Fibroblast of peridontal ligament (primary cell): Measurements from ENCODE around the gene ZNF417.

ENCODE experiments used
- DNase-seq: peaks from one replicate; pipeline ENCODE4 v3.0.0-alpha.2; 2010; ENCODE audit errors: extremely low read depth

ZNF417 gene

GRCh38 chr19:57916168-57916995, at the start of gene ZNF417:
TSS of gene ZNF417 (minus strand) at chr19:57916592. CDS start at chr19:57916411, 181 bp downstream.
- peak; percentile 96 for DNase-seq

DNA sequence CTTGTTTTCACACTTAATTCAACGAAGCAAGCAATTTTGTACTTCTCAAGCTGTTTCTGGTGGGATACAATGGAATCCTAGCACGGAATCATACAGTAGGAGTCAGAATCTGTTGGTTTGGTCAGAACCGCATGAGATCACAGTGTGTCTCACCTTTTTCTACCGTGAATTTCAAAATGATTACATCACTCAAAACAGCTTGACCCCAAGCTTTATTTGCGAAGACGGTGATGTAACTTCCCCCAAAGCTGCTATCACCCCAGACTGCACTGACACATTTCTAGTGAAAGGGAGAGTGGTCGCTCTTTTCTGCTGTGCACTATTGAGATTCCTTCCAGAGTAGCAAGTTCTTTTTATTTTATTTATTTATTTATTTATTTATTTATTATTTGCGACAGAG, 48.4 kb upstream of the ZNF417 start:
- DNase-seq, result no peak

DNA sequence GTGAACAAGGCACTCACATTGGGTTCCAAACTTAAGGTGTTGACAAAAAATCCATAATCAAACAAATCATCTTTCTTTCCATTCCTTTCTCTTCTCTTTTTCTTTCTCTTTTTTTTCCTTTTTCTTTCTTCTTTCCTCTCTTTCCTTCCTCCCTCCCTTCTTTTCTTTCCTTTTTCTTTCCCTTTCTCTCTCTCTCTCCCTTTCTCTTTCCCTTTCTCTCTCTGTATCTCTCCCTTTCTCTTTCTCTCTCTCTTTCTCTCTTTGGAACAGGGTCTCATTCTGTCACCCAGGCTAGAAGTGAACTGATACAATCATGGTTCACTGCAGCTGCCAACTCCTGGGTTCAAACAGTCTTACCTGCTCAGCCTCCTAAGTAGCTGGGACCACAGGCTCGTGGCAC, 45.4 kb upstream of the ZNF417 start:
- no peak for DNase-seq

DNA sequence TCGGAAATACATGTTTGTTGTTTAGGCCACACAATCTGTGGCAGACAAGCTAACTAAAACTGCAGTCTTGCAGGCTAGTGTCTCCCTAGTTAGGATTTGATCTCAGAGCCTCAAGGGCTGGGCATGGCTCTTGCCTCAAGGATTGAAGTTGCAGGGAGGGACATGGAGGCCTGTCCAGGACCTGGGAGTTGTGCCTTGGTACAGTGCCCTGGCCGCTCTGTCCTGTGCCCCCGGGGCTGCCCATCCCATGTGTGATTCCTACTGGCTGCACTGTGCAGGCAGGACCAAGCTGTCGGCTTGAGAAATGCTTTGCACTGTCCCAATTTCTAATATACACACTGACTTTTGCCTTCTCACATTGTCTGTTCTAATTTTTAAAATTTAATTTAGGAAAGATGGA, 38.6 kb upstream of the ZNF417 start:
- no peak for DNase-seq

GRCh38 chr19:57949702-57950101, 33.3 kb upstream of the ZNF417 start:
- no peak for DNase-seq

DNA sequence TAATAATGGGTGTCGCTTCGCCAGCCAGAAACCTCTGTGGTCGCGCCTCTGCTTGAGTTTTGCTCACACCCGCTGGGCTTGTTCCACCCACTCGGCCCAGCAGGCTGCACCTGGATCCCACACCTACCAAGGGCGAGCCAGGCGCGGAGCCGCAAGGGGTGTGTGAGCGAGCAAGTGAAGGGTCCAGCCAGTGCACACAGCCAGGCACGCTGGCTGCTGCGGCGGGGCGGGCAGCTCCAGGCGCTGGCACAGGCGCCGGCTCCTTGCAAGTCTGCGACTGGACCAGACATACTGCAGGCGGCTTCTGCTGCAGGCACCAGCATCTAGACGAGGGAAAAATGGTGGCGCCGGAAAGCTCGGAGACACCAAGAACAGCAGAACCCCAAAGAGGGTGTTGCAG, 32.9 kb upstream of the ZNF417 start:
- no peak for DNase-seq

GRCh38 chr19:57947419-57948134, 31.2 kb upstream of the ZNF417 start, which contains the start of gene ZNF256:
TSS of gene ZNF256 (minus strand) at chr19:57947706. CDS start at chr19:57947474, 232 bp downstream.
- DNase-seq, result peak; percentile 95

- DNase-seq, result no peak
Measured at GRCh38 chr19:57947088-57947418, 30.7 kb upstream of the ZNF417 start.

DNA sequence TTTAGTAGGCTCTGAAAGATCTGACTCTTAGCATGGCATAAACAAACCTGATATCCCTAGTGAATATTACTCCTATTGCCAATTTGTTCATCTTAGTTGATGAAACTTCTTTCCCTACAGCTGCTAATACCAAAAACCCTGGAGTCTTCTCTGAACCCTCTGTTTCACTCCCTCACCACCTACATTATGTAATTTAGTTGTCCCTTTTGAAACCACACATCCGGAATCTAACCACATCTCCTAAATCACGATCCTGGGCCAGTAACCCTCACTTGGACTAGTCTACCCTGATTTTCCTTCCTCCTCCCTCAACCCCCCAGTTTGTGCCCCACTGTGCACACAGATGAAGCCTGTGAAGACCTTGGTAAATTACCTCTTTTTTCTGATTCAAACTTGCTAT, 29.9 kb upstream of the ZNF417 start:
- no peak for DNase-seq

DNA sequence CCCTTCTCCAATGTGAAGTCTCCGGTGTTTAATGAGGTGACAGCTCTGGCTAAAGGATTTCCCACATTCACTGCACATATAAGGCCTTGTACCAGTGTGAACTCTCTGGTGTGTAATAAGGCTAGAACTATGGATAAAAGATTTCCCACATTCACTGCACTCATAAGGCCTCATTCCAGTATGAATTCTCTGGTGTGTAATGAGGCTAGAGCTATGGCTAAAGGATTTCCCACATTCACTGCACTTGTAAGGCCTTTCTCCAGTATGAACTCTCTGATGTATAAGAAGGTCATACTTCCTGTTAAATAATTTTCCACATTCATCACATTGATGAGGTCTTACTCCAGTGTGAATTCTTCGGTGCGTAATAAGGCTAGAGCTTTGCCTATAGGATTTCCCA, 25.2 kb upstream of the ZNF417 start:
- DNase-seq, result no peak

GRCh38 chr19:57935731-57936130, 19.3 kb upstream of the ZNF417 start:
- no peak for DNase-seq

DNA sequence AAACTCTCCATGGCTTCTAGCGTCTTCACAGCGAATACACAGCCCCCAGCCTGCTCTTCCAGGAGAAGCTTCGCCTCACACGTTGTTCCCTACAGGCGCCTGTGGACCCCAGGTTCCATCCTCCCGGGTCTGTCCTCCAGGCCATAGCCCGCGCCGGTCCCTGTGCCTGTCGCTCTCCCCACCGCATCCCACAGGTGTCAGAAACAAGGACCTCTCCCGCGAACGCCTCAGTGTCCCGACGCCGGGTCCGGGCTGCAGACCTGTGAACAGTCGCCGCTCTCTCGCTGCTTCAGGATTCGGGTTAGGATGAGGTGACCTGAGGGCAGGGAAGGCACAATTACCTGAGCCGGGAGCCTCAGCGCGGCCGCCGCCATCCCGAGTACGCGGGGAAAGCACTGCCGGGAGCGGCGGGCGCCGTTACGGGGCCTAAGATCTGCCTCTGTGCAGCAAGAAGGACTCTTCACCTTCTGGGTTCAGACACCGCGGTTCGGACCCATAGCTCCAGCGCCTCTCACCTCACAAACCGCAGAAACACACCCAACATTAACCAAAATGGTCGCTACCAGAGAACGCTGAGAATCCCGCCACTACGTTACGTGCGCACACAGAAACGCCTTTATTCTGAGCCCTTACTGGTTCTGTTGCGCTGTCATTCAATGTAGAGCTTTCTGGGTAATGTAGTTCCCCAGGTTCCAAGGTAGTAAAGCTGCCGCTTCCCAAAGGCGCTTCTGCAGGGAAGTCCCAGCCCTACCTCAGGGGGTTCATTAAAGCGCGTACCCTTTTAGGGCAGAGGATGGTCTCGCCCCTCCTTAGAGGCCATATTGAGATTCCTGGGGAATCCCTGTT, 18.7 kb upstream of the ZNF417 start, which contains the start of gene ZNF418:
ZNF418 (minus strand) TSS at position 583 of the 846 bp plus-strand sequence. CDS start 1,580 bp downstream, outside the sequence.
- DNase-seq, result peak; percentile 88

GRCh38 chr19:57927587-57927986, 11.2 kb upstream of the ZNF417 start:
- DNase-seq, result no peak

DNA sequence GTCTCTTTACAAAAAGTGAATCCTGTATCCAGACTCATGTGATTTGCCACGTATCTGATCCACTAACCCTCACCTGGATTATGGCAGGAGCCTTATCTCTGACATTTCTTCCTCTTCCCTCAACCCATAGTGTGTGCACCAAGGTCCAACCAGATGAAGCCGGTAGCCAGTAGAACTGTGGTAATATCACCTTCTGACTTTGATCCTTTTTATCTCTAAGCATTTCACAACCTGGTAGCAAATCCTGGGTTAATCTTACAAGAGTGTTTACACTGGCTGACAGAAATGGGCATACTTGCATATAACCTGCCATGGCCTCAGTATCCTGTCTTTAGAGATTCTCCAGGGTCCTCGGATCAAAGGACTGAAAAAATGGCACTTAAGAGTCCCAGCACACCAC, 1.9 kb downstream of the ZNF417 start:
- no peak for DNase-seq

DNA sequence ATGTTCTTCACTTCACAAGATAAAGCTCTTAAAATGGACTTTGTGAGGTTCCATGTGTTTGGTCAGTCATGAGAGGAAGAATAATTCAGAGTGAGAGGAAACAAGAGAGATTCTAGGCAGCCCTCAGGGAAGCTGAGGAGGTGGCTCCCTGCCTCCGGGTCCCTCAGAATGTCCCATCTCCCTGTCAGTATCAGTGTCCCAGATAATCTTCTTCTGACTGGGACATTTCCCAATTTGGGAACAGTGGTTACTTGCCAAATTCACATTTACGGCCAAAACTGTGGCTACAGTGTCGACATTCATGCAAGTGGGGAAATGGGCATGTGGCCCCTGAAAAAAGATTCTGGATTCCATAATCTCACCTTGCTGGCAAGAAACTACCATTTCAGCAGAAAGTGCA, 9.0 kb downstream of the ZNF417 start:
- DNase-seq, result no peak

GRCh38 chr19:57905258-57905657, 11.1 kb downstream of the ZNF417 start:
- DNase-seq, result no peak

DNA sequence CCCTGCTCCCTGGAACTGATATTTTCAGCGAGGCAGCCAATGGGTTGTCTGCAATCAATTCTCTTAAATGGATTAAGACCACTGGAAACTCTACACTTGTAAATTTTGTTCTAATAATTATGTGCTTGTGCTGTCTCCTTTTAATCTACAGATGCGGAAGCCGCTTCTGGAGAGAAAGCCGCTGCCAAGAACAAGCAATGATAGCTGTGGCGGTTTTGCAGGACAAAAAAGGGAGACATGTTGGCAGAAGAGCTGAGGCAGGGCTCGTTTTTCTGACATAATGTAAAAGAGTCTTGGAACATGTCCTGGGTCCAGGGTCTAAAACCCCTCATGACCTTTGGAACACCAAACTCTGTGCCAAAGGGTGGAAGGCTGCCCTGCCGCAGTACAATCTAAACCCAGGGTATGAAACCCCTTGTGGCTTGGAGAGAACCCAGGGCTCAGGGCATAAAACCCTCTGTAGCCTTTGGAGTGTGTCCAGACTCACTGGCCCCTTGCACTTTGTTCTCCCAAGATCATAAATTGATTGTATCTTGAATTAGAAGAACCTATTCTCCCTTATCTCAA, 12.7 kb downstream of the ZNF417 start:
- DNase-seq, result no peak

GRCh38 chr19:57900311-57900710, 16.1 kb downstream of the ZNF417 start:
- DNase-seq, result no peak

GRCh38 chr19:57890706-57891105, 25.7 kb downstream of the ZNF417 start:
- DNase-seq, result peak; percentile 28

- DNase-seq, result peak; percentile 86
Measured at GRCh38 chr19:57888560-57889231, 27.7 kb downstream of the ZNF417 start, which contains the start of gene ZNF814. TSS of gene ZNF814 (minus strand) at chr19:57889037. CDS start at chr19:57888802, 235 bp downstream.

DNA sequence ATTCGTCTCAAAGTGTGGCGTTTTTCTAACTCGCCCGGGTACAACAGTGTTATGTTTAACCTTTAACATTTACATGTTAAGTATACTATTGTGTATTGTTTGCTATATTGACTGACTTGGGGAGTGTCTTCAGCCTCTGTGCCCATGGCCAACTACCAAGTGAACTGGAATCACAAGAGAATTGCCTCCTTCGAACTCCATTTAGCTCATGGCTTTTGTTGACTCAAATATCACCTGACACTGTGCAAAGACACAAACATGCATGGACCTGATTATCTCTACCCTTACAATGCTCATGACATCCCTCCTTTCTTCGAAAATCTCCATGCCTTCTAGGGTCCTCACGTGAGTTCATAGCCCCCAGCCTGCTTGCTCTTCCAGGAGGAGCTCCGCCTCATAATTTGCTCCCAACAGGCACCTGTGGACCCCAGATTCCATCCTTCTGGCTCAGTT, 28.3 kb downstream of the ZNF417 start:
- DNase-seq, result peak; percentile 22
